ENCODE results near the gene KIAA0753.

The KIAA0753 gene

DNA sequence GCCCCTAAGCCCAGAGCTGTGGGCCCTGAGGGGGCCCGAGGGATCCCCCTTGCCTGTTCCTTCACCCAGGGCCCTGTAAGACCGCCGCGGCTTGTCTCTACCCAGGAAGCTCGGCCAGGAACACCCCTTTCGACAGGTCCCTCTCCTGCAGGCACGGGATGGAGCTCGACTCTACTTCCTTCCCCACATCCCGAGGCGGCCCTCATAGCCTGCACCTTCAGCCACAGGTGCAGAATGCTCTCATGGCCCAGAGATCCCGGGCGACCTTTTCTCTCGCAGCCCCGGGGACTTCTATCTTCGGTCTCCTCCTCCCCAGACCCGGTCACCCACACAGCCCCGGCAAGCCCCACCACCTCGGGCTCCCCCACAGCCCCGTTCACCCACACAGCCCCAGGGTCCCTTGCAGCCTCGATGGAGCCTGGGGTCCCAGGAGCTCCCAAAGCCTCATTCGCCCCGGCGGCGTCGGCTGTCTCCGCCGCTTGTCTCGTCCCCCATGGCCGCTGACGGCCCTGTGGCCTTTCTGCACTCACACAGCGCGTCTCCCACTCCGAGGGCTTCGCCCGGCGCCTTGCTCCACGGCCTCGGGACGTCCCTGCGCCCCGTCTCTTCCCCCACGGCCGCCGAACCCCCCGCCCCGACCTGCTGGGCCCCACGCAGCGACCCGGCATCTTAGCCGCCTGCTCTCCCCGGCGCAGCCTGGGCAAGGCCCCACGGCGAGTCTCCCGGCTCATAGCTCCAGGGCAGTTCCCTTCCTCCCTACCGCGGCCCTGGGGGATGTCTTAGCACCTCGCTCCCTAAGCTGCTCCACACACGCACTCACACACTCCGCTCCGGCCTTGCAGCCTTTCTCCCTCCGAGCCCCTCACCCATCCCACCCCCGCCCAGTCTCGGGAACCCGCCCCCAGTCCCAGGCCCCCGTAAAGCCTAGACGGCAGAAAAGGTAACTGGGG is 650 bp downstream of the KIAA0753 start:
- no peak for DNase-seq

DNA sequence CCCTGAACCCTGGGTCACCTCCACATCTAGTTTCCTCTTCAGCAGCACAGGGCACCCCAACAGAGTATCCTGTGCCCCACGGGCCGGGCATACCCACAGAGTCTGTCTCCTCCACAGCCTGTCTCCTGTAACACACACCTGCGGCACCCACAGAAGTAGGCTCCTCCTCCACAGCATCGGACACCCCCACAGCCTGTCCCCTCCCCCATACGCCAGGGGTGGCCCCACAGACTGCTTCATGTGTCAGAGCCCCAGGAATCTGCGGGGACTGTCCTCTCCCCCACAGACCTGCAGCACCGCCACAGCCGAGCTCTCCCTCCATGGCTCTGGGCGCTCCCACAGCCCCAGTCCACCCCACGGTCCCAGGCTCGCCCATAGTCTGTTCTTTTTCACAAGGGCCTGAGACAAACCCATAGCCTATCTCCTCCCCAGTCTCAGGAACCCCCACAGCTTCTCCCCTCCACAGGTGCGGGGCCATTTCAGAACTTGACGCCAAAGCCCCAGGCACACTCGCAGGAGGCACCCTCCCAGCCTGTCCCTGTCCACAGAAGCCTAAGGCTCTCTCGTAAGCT is 1.4 kb downstream of the KIAA0753 start:
- no peak for DNase-seq

DNA sequence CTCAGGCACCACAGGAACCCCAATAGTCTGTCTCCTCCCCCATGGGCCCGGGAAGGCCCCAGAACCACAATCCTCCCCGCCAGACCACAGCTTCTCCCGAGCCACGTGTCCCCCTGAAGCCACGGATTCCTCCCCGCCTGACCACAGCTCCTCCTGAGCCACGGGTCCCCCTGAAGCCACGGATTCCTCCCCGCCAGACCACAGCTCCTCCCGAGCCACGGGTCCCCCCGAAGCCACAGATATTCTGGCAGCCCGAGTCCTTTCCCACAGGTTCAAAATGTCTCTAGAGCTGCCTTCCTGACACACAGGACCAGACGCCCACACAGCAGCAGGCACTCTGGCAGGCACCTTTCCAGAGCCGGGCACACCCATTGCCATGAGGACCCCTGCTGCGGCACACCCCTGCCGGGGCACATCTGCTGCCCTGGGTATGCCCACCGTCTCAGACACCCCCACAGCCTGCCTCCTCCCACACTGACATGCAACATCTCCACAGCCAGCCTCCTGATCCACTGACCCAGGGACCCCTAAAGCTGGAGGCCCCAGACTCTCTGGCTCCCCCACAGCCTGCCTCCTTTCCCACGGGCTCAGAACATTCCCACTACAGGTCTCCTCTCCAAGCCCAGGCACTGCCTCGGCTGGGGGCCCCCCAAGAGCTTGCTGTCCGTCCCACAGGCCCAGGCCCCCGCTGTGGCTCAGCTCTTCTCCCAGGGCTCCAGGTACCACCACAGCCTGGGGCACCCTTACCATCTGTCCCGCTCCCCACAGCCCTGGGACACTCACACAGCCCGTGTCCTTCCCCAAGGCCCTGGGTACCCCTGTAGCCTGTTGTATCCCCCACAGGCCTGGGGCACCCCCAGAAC is 2.2 kb downstream of the KIAA0753 start:
- no peak for DNase-seq

DNA sequence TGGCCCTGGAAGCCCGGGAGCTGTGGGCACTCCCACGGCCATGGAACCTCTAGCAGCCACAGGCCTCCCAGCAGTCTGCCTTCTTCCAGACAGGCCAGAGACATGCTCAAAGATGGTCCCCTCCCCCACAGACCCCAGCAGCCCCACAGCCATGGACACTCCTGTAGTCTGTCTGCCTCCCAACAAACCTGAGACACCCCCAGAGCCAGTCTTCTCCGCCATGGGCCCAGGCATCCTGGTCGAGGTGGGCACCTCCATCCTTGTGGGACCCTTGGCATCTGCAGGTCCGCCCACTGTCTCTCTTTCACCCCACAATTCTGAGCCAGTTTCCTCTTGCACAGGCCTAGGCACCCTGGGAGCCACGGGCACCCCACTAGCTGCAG is 3.1 kb downstream of the KIAA0753 start:
- DNase-seq, result no peak

DNA sequence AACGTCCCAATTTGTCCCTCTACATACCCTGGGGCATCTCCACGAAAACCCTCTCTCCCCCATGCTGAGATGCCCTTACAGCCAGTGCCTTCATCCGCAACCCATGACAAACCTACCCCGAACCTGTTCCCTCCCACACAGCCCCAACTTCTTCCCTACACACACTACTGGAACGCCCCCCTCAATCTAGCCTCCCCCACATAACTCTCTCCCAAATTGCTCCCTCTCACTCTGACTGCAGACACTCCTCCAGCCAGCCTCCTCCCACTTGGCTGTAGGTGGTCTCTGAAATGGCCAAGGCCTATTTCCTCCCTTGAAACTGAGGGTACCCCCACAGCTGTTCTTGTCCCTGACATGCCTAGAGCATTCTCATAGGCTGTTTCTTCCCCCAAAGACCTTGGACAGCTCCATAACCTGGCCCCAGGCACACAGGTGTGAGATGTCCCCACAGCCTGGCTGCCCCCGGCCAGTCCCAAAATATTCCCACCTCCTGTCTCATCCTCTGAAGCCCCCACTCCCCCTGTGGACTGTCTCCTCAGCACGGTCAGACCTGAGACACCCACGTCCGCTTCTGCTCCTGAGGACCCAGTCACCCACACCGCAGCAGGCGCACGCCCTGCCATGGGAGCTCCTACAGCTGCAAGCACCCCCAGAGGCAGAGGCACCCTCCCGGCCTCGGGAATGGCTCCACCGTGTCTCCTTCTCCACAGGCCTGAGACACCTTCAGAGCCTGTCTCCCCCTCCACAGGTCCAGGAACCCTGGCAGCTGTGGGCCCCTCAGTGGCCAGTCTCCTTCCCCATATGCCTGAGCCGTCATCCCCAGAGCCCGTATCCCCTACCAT is 3.7 kb downstream of the KIAA0753 start:
- no peak for DNase-seq

DNA sequence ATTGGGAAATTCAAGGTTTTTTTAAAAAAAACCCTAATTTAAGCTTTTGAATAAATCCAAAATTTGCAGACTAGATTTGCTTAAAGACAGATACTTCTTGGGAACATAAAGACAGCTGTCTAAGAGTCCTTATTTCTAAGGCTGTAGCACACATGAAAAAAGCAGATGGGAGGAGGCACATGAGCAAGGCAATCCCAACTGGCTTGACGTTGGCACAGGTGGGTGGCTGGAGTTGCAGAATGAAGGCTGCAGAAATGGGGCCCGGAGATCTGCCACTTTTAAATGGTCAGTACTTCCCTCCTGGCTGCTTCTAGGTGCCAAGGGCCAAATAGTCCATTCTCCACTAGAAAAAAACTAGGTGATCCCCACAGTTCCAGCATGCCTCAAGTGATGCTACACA is 4.4 kb downstream of the KIAA0753 start:
- no peak for DNase-seq

DNA sequence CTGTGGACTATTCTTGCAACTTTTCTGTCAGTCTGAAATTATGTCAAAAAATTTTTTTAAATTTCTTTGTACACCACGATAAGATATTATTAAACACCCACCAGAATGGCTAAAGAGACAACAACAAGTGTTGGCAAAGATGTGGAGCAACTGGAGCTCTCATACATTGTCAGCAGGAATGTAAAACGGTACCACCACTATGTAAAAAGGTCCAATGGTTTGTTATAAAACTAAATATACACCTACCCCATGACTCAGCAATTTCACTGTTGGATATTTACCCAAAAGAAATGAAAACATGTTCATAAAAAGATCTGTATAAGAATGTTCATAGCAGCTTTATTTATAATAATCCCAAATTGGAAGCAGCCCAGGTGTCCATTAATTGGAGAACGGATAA is 7.2 kb downstream of the KIAA0753 start:
- DNase-seq, result no peak

DNA sequence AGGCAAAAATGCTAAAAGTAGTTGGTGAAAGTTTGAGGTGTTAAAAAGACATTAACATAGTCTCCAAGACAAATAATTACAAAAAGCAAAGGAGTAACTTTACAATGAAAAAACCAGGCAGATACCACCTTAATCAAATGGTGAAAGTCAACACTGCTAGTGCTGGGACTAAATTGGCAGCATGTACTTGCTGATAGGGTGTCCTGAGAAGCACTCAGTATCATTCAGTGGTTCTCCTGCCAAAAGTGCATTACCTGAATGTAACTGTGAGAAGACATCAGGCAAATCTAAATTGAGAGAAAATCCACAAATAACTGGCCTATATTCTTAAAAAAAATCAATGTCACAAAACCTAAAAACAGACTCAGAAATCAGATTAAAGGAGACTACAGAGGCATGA is 8.0 kb downstream of the KIAA0753 start:
- DNase-seq, result no peak

DNA sequence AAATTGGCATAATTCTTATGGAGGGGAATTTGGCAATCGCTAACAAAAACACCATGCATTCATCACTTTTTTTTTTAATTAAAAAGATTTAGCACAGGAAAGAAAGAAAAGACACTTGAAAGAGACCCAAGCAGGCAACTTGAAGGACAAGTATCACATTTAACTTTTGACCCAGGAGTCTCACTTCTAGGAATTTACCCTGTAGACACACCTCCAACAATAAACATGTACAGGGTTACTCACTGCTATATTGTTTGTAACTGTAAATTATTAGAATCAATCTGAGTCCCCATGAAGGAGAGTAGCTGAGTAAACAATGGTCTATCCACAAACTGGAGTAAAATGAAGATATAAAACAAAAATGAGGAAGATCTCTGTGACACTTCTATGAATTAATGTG is 10.1 kb downstream of the KIAA0753 start:
- DNase-seq, result no peak

DNA sequence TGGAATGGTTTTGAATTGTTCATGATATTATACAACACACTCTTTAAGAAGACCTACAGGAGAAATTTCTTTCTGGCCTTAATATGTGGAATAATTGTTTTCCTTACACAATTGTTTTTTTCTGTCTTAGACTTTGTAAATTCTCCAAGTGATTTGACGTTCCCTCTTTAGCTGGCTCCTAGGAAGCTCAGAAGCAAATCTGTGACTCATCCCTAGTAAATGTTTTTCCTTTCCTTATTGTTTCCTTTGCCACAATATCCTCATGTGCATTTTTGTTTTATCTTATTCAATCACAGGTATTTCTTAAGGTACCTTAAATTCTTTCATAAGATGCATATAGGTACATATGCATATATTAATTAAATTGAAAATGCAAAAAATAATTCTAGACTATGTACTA is 13.5 kb downstream of the KIAA0753 start:
- no peak for DNase-seq

DNA sequence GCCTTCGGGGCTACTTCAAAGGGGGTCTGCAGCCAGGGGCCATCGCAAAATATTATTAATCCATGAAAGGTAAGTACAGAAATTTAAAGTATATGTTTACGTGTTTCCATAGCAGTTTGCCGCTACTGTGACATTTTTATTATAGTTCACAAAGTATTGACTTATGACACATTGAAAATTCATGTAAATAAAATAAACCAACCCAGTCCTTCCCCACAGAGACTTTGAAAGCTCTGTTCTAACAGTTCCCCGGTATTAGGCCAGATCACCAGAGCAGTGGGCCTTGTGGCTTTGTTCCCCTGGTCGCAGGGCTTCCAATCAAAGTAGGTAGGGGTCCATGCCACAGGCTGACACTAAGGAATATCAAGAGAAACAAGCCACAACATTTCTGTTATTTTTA is 13.9 kb downstream of the KIAA0753 start:
- no peak for DNase-seq

DNA sequence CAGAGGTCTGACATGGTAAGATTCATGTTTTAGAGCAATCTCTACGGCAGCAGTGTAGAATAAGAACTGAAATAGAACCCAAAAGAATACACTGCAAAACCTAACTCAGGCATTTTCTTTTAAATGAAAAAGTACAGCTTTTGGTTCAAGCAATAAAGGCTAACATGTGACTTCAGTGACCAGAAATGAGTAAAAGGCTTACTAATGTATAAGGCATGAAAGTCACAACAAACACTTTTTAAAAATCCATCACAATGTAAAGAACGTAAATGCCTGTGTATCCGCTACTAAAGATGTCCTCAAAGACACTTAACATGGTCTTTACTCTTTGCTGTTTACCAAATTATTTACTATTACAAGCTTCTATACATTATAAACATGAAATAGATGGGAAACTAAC is 16.6 kb downstream of the KIAA0753 start:
- no peak for DNase-seq

DNA sequence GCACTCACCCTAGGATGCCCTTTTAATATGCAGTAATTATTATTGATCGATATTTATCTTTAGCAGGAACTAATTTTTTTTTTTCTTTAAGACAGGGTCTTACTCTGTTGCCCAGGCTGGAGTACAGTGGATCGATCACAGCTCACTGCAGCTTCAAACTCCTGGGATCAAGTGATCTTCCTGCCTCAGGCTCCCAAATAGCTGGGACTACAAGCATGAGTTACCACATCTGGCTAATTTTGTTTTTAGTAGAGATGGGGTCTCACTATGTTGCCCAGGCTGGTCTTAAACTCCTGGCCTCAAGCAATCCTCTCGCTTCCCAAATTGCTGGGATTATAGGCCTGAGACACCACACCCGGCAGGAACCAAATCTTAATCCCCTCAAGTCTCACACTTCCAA is 29.3 kb downstream of the KIAA0753 start:
- no peak for DNase-seq

DNA sequence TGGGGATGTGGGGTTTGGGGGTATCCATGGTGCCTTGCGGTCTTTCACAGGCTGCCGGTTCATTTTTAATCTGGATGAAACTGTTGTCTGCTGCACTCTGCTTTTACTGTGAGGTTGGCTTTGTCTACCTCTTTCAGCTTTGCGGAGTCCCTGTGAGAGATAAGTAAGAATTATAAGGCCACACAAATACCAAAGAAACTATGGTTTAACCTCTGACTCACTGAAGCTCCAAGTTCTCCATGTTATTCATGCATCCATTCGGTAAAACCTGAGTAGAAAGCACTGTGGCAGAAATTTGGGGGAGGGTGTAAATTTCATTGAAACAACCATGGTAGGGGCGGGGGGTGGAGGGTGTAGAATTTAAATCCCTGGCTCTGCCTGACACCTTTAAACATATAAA is 30.5 kb downstream of the KIAA0753 start:
- DNase-seq, result no peak

DNA sequence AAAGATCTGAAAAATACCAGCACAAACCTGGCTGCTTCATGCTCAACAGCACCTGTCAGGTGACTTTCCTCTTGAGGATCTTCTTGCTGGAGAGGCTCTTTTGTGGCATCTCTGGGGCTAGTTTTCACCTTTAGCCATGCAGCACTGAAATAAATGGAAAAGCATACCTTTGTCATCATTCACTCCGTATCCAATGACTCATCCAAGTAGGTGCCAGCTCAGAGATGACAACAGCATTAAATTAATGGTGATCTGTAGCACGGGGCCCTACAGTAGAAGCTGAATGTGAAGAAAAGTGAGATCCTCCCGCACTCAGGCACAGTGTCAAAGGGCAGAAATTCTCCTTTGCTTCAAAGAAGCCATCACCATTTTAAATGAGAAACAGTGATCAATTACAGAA is 32.2 kb downstream of the KIAA0753 start:
- DNase-seq, result no peak

DNA sequence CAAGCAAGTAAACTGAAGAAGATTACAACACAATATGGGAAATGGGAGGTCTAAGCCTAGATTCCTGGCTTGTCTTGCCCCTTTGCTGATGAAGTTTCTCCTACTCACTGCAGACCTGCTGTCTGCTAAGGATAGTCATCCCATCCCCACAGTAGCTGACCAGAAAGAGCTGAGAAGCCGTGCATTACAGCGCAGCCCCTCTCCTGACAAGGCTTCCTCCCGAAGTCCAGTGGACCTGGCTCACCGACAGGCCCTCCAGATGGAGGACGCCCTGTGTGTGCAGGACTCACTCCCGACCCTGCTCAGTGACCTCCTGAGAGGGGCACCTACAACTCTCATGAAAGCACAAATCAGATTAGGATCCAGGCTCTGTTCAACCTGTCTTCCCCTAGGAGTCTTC is 35.4 kb downstream of the KIAA0753 start:
- no peak for DNase-seq

DNA sequence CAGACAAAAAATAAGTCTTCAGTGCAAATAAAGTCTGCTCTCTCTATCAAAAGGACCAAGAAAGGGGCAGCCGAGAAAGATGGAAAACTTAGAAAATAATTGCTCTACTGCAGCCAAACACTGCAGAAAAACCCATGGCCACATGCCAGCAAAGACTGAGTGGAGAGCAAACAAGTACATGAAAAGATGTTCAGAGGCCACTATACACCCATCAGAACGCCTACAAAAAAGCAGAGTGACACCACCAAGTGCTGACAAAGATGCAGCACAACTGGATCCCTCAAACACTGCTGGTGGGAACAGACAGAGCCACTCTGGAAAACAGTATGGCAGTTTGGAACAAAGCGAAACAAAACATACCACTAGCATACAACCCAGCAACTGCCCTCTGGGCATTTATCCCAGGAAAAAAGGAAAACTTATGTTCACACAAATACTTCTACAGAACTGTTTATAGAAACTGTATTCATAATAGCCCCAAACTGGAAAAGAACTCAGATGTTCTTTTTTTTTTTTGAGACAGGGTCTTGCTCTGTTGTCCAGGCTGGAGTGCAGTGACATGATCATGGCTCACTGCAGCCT is 36.7 kb downstream of the KIAA0753 start:
- no peak for DNase-seq

DNA sequence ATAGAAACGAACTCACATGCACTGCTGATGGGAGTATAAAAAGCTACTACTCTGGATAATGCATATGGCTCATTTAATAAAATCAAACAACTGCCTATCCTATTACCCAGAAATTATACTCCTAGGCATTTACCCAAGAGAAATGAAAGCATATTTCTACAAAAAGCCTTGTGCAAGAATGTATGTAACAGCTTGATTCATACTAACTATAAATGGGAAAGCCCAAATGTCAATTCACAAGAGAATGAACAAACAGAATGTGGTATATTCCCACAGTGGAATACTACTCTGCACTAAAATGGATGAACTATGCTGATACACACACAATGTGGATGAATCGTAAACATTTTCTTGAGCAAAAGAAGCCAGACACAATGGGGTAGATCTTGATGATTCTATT is 38.4 kb downstream of the KIAA0753 start:
- DNase-seq, result no peak

DNA sequence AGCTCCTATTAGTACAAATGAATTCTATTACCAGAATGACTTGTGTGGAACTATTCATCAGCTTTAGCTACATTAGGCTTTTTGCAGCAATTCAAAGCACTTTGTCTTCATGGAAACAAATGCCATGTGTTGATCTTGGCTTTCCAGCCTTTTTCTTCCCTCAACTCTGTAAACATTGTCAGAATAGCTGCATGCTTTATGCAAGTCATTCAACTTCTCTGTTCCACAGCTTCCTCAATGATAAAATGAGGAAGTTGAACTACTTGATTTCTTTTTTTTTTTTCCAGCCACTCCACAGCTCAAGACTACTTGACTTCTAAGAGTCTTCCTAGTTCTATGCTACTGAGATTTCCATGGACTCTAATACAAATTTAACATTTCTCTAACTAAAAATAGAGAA is 41.1 kb downstream of the KIAA0753 start:
- DNase-seq, result no peak

DNA sequence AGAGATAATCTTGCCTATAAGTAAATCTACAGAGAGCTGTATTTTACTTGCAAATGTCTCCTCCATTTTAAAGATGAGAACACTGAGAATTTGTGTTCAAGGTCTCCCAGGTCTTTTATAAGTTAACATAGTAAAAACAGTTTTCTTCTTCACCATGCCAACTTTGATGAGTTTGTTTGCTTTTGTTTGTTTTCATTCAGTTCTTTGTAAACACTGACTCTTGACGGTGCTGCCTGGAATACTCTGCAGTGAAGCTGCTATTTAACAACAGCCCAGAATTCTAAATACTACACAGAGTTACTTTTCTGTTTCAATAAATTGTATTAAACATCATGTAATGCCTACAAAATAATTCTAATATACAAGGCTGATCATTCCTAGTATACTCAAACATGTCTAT is 42.8 kb downstream of the KIAA0753 start:
- DNase-seq, result no peak

DNA sequence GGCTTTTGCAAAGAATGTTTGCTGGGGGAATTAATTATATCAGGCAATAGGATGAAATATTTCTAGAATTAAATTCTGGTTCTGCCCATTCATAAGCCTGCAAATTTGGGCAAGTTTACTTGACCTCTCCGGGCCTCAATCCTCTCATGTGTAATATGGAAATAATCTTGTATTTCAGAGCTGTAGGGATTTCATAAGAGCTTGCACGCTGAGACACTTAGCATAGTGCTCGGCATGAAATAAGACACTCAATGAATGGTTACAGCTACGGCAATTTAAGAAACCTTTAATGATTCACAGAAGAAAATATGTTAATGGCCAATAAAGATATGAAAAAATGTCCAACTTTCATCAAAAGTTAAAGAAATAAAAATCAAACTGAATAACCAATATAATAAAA is 43.6 kb downstream of the KIAA0753 start:
- no peak for DNase-seq

DNA sequence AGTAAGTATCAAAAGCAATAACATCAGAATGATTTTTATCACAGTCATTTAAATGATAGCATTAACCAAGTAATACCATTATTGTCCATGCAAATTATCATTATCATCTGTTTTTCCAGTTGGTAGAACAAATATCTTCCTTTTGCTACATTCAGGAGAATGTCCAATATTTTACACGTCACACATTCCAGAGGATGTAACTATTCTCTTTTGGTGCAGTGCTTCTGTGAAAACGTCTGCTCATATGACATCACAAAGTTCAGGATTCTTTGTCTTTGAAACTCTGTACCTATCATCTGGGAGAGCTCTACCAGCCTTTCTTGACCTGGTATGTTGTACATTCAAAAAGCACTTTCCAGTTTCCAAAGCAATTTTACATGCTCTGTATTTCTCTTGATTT is 44.0 kb downstream of the KIAA0753 start:
- DNase-seq, result no peak
